Smooth muscle cell of the brain vasculature (primary cell): ENCODE measurements around the gene FAS.
"Not testable (repeated sequence)": the region's sequence is repeated elsewhere in the genome, so short reads cannot be mapped to it uniquely, and the experiment has no call there.

Experiments used
- DNase-seq: peaks from one replicate; pipeline ENCODE4 v3.0.0-alpha.2; 2012; ENCODE audit warnings: low read depth, low spot score

The FAS gene

DNA sequence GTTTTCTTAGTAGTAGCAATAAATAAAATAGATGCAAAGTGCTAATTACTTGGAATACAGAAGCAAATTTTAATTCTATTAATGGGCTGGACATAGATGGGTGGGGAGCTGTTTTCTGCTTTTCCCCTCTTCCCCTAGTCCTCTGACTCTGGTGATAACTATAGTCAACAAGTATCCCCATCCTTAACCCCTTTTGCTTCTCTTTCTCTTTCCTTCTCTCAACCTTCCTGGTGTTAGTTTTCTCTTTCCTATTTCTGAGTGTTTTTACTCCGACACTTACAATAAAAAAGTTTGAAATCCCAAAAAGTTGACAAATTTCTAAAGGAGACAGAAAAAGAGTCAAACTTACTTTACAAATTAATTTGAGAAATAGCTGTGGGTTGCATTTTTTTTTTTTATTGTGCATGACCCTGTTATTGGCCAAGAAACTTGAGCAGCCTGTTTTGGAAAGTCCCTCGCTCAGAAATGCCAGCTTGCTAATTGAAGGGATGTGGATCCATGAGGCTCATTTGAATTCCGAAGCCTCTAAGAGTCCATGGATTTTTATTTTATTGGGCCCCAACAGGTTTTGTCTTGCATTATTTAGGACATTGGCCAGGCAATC is 2.4 kb downstream of the FAS start:
- DNase-seq = no peak

DNA sequence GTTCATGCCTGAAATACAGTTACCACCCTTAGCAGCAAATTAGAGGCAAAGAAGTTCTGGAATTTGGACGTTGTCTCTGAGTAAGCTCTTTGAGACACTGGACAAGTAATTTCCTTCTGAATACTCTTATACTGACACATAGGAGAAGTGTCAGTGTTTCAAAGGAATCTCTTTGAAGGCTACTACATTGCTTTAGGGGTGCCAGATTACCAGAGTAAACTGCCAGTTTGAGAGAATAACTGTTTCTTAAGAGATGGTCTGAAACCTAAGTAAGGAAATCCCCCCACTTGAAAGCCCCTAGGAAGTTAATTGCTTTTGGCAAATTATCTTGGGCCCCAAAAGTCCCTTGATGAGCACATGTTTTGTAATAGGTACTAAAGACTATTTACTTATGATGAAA is 3.4 kb downstream of the FAS start:
- no peak for DNase-seq

DNA sequence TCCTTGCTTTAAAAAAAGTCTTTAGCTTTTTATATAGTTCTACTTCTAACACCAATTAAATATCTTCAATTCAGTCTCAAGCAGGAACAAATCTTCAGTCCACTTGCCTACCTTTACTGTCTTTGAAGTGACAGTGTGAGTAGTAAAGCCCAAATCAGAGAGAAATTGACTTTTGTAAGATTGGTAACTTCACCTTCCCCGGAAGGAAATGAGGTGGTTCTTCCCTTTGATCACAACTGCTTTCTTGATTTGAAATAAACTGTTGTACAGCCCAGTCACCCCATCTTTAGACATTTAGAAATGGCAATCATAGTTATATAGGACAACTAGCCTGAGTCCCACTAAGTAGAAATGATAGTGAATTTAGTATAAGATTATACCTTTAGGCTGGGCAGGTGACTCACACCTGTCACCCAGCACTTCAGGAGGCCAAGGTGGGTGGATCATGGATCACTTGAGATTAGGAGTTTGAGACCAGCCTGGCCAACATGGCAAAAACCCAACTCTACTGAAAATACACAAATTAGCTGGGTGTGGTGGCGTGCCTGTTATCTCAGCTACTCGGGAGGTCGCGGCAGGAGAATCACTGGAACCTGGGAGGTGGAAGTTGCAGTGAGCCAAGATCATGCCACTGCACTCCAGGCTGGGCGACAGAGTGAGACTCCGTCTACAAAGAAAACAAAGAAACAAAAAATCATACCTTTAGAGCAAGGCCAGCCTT is 4.7 kb downstream of the FAS start:
- DNase-seq = no peak

DNA sequence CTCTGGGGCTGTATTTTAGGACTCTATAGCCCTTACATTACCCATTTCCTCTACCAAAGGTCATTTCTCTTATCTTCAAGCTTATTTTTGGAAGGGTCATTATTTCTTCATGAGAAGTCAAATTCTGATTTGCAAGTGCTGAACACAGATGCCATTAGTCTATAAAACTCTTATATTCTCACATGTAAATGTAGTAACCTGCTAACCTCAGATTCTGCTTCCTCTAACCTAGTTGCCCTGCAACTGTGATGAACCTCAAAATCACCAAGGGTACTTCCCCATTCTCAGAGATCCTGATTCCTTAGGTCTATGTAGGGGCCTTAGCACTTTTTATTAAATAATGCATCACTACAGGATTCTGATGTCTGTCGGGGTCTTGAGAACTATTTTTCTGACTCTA is 6.3 kb downstream of the FAS start:
- no peak for DNase-seq

DNA sequence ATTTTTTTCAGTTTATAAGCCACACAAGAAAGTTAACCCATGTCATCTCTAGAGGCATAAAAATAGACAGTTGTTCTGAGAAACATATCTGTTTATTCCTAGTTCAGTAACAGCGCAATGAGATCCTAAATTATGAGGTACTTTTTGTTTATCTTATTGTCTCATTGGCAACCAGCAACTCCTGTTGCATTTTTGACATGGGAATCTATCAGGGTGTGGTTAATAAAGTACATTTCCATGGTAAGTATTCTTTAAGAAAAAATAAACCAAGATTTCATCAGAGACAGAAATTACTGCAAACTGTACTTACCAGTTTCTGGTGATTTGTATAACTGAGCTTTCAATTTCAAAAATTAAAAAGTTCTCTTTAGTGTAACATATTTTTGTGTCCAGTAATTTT is 9.0 kb downstream of the FAS start:
- DNase-seq = no peak

DNA sequence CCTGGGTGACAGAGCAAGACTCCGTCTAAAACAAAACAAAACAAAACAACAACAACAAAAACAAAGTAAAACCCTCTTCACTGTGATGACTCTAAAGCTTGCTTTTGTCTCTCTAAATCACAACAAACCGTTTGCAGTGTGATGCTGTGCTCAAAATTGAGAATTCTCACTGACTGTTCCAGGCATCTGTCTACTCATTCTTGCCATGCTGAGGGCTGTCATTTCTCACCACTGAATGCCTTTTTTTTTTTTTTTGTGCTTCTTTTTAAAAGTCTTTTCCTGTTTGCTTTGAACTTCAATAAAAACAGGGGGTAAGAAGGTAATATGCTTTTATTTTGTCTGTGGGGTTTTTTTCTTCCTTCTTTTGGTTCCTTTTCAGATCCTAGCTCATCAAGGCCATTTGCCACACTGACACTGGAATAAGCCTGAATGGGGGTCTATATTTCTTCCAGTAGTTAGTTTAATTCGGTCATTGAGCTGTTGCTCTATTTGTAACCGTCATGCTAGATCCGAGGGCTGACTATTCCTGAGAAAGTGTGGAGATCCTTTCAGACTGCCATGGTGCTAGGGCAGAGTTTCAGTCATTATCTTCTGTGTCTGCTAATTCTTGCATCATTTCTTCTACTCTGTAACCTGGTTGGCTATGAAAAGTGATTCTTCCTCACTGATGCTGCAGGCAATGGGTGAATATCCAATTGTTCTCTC is 10.6 kb downstream of the FAS start:
- DNase-seq = no peak

DNA sequence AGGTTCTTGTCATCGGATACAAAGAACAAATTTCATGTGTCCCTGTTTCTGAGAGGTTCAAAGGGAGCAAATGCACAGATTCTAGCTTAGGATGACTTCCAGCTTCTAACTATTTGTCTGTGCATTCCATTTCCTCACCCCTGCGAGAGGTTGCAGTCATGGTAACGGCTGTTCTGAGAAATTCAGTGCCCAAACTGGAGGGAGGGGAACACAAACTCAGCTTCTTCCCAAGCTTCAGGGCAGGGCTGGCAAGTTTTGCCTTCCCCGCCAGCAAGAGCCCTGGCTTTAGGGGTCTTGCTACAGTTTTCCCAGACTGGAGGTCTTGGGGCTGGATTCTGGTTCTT is 11.1 kb downstream of the FAS start:
- DNase-seq = no peak

DNA sequence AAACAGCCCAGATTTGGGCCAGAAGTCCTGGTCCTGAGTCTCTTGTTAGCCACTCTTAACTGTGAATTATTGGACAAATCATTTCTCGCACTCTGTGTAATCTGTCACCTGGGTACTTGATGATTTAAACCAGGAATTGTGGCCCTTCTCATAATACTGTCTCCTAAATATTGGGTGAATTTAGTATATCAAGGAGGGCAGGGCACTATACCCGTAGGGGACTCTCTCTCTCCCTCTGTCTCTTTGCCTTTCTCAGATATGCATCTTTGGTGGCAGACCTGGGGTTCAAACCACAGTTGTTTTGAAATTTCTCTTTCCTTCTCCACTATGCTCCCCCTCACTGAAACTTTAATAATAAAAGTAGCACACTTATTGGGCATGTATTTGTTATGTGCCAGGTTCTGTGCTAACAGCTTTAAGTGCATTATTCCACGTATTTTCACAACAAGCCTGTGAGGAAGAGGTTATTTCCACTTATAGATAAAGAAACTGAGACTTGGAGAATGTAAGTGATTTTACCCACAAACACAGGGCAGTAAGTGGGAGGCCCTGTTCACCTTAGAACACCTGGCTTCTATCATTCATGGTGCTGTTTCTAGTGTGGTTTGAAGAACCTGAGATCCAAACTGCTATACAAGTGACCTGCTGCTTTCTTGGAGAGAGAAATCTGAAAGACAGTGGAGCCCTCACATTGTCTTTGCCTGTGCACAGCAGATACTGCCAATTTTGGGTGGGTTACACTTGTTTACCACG is 11.8 kb downstream of the FAS start:
- no peak for DNase-seq

DNA sequence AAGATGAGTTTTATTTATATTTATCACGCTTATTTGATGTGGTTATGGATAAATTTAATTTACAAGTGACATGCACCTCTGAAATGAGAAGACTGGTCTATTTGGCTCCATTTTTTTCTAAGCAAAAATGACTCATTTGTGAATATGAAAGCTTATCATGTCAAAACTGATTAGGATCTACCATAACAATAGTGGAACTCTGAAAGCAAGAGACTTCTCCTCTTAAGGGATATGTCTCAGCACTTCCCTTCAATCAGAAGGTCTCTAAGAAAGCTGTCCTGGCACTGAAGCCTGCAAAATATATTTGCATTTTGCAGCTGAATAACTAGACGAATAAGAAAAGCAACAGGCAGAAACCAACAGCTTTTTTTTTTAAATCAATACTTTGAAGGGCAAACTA is 12.7 kb downstream of the FAS start:
- no peak for DNase-seq

DNA sequence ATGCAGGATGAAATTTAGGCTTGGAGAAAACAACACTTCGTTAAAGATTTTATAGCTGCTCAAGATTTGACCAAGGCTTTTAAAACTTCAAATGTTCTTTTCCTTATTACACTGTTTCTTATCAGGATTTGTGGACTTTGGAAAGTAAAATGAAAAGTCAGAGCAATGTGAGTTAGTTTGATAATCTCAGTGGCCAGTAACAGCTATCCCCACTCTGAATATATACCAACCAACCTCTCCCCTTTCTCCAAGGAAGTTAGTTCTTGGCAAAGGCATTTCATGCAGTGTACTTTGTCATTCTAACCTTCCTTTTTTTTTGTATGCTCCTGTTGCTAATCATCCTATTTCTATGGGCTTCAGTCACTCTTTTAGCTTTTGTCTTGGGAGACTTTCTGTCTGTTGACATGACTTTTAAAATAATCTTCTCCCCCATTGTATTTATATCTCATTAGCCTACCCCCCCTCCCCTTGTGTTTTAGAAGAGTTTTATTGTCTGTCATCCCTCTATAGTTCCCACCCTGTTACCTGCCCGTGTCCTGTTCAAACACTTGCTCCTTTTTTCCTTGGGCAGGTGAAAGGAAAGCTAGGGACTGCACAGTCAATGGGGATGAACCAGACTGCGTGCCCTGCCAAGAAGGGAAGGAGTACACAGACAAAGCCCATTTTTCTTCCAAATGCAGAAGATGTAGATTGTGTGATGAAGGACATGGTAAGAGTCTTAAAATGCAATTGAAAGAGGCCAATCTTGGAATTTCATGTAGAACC is 16.7 kb downstream of the FAS start:
- DNase-seq = no peak

DNA sequence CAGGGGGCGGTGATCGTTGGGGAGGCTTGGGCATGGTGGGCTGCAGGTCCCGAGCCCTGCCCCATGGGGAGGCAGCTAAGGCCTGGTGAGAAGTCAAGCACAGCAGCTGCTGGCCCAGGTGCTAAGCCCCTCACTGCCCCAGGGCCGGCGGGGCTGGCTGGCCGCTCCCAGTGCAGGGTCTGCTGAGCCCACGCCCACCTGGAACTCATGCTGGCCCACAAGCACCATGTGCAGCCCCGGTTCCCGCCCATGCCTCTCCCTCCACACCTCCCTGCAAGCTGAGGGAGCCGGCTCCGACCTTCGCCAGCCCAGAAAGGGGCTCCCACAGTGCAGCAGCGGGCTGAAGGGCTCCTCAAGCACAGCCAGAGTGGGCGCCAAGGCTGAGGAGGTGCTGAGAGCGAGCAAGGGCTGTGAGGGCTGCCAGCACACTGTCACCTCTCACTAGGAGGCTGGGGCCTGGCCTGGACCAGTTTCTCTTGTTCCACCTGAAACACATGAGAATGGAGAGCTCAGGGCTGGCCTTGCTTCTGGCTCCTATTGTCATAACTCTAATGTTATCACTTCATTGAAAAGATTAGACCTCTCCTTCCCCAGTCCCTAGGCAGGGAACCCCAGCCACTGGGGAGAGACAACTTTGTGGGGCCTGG is 28.2 kb downstream of the FAS start:
- DNase-seq = not testable (repeated sequence)

DNA sequence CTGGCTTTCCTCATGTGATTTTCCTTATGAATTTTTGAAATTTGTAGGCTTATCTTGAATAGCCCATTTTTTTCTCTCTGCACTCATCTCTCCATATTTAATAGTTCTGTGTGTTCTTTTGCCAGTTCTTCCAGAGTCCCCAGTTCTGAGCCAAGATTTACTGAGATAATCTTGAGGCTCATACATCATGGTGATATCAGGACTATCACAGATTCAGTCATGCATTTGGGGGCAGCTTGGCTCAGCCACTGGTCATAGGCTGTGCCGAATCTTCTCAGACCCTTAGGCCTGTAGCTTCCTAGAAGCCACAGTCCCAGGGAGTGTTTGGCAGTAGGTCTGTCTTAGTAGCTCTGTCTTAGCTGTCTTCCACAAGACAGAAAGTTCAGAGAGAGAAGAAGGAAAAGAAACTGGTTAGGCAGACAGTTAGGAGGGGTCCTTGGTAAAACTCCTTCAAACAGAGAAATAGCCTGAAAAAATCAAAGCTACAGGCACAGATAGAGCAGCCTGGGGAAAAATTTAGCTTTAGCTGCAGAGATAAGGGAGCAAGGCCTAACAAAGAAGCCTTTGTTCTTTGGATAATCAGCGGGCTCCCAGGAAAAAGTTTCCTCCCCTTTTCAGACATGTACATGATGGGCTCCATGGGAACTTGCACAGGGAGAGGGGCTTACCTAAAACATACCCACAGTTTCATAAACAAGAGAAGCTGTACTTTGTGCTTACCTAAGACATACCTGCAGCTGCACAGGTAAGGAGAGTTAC is 29.1 kb downstream of the FAS start:
- DNase-seq = no peak

DNA sequence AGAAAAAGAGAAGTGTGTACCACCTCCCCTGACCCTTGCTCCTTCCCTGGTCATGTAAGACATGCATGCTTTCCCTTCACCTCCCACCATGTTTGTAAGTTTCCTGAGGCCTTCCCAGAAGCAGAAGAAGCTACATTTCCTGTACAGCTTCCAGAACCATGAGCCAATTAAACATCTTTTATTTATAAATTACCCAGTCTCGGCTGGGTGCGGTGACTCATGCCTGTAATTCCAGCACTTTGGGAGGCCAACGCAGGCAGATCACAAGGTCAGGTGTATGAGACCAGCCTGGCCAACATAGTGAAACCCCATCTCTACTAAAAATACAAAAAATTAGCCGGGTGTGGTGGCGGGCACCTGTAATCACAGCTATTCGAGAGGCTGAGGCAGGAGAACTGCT is 30.9 kb downstream of the FAS start:
- DNase-seq = not testable (repeated sequence)

DNA sequence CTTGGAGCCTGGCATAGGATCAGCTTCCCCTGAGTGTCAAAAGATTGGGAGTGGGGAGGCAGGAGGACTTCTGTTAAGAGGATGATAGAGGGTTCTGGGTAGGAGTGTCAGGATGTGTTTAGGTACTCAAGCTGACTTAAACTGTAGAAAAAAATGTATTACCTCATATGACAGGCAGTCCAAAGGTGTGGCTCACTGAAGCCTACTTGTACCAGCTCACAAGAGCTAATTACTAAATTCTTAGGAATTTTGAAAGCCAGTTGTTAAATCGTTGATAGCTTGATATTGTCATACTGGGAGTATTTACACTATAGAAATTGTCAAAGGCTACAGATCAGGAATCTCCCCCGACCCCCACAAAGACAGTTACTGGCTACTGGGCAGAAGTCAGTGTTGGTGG is 32.1 kb downstream of the FAS start:
- DNase-seq = no peak

DNA sequence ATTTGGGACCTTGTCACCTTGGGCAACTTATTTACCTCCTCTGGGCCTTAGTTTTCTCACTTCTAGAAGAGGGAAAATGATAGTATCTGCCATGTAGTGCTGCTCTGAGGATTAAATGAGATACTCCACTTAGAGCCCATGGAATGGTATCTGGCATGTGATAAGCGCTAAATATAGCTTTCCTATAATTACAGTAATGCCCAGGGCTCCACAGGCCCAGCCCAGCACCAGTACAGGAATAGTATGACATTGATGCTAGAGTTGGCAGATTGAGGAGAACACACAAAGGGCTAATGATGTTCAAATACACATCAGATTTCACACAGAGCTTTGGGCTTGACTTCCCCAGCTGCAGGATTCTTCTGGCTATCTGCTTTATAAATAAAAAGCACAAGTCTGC is 34.9 kb downstream of the FAS start:
- no peak for DNase-seq

DNA sequence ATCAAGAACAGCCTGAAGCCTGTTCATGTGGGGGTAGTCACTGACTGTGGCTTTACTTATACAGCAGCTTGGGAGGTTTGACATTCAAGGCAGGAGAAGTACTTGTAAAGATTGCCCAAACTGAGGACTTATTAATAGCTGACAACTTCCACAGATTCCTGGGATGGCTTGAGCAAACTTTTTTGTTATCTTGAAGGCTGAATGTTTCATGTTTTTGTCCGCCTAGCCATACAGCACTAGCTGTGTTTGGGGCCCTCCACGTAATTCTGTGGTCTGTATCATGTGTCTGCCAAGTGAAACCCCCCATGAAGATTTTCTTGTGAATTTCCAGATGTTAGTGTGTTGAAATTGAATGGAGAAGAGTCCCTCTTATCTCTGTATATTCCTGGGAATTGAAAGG is 38.6 kb downstream of the FAS start:
- no peak for DNase-seq

DNA sequence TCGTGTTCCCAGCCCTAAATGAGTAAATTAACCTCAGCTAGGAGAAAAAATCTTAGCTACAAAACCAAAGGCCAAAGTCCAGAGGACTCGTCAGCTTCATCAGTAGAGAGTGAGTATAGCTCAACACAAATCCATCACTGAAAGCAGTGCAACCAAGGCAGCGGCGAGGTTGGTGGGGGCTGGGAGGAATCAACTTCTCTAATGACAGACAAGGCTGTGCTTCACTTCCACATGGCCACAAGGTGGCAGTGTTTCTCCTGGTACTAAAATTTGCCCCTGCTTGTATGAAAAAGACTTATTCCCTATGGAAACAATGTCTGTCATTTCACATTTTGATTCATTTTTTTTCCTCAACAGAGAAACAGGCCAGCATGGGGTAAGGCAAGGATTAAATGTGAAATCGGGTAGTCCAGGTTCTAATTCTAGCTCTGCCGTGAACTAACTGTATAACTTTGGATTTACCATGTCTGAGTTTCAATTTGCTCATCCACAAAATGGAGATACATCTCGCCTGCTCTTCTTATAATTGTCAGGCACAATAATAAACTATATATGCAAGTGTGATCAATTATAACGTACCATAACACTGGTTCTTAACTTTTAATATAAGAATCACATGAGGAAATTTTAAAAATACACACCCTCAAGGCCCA is 39.3 kb downstream of the FAS start:
- peak; percentile 39 for DNase-seq

DNA sequence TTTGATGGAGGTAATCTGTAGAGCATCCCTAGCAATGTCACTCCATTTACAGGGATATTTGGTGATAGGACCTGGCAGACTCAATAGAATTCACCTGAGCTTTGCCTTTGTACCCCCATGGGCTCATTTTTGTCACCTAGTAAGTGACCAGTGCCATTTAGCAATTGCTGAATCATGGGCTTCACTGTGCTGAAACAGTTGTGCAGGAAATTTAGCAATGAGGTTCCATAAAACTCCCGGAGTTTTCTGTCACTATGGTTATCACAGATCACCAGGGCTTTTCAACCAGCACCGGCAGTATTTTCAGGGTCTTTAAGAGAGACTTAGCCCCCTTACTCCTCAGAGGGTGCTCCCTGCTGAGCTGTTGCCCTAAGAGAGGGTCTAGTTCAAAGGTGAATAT is 40.2 kb downstream of the FAS start:
- no peak for DNase-seq

DNA sequence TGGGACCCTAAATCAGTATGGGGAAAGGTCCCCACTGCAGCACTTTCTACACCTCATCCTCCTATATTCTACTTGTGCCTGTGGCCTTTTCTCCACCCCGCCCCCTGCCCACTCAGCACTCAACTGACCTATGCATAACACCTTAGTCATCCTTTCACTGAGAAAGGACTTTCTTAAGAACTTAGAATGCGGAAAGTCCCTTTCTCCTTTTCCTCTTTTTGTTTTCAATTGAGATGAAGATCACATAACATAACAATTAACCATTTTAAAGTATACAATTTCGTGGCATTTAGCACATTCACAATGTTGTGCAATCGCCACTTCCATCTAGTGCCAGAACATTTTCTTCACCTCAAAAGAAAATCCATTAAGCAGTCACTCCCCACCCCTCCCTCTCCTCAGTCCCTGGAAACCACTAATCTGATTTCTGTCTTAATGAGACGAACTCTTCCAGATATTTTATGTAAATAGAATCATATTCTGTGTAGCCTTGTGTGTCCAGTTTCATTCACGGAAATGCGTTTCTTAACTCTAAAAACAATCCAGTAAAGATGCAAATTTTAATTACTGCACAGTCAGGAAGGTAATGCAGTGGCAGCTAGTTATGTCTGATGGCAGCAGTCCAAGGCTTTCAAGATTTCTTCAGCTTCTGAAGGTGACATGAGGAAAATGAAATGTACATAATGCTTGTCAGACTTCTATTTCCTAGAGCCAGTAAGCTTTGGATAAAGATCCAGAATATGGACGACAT is 41.7 kb downstream of the FAS start:
- no peak for DNase-seq
